Ovary (tissue), 9 donors: ENCODE results near the gene GATAD2A. TPM values are rescaled to one million over a fixed set of nuclear protein-coding genes. Genes with fewer than 3 reads are reported as not detected.

ENCODE experiments used
- DNase-seq, 5 donors: peaks; one replicate each; pipeline ENCODE4 v3.0.0-alpha.2; 2019 to 2020
- H3K27ac ChIP-seq, 2 donors: fragments of 200-600 bp; one replicate each; pipeline versions ENCODE4 v1.5.1 to v1.8.0; 2019 to 2022
- H3K27me3 ChIP-seq: fragments of 200-600 bp; one replicate; pipeline ENCODE4 v1.8.0; 2022
- H3K36me3 ChIP-seq: fragments of 200-600 bp; sonication (generic); one replicate; pipeline ENCODE4 v1.5.1; 2019
- H3K4me1 ChIP-seq: one replicate; pipeline ENCODE4 v1.8.1; 2013; ENCODE audit warnings: mild to moderate bottlenecking, moderate library complexity; ENCODE audit not compliant: insufficient read depth
- H3K4me3 ChIP-seq: fragments of 200-600 bp; sonication (generic); one replicate; pipeline ENCODE4 v1.5.1; 2017
- H3K9me3 ChIP-seq, 2 donors: fragments of 200-600 bp in 1 of 2; sonication (generic) in 1 of 2; one replicate each; pipeline versions ENCODE4 v1.5.1 to v1.8.1; 2013 to 2019; ENCODE audit warnings: mild to moderate bottlenecking in 1 of 2, moderate library complexity in 1 of 2
- EP300 ChIP-seq: sonication (generic); formaldehyde crosslinking; IDR thresholded peaks from one replicate; pipeline ENCODE4 v1.6.1; 2017; ENCODE audit warnings: antibody characterized with exemption
- POLR2A ChIP-seq: fragments of 450-650 bp; IDR thresholded peaks from one replicate; pipeline ENCODE4 v1.6.1; 2017; ENCODE audit warnings: antibody characterized with exemption, mild to moderate bottlenecking, moderate library complexity
- WGBS, 3 donors: extraction: QIAGEN DNeasy Blood & Tissue Kit in 1 of 3; methylation state at CpG; one replicate each; pipeline versions ENCODE4 v1.1.5 to v1.1.7; 2013 to 2017; 5-methylcytosine and 5-hydroxymethylcytosine counted together
- intact Hi-C, 4 donors: fragments of 100-400 bp; cut with DNase I; formaldehyde crosslinking; loops; one replicate each; pipeline versions ENCODE4 v1.11.0 to v1.15.1; 2022 to 2023
- polyA plus RNA-seq, 2 donors: library from polyadenylated mRNA; stranded (reverse); fragments of 200-250 nt in 1 of 2; fragments of 350-450 nt in 1 of 2; fragmentation: Illumina TruSeq in 1 of 2; extraction: RNeasy Lipid Tissue Mini Kit (QIAGEN cat#74804) in 1 of 2; gene quantifications; one replicate each; pipeline ENCODE4 v1.2.3, GENCODE V29; 2013 to 2014
- total RNA-seq, 7 donors: library from RNA; depleted of rRNA in 2 of 7; stranded (reverse); fragments of >200 nt in 2 of 7; fragmentation: NEBNext Ultra II Directional in 3 of 7; extraction: Animal tissue kit (Norgen Biotek cat#: 25700) in 3 of 7; gene quantifications; one replicate each; pipeline versions ENCODE4 v1.1.0 to v1.2.4, GENCODE V29; 2016 to 2023
- TF ChIP-seq, protein P1 (sequence below), 3 donors: fragments of 450-650 bp in 2 of 3; fragments of 200-600 bp in 1 of 3; IDR thresholded peaks; one replicate each; pipeline versions ENCODE4 v1.5.1 to v1.8.0; 2016 to 2022; ENCODE audit warnings: antibody characterized with exemption in 3 of 3, mild to moderate bottlenecking in 1 of 3
- donor health status: DM: no; HTN: no; CAD: no; lungs with moderate emphysema.
- donor health status: DM: no; HTN: no; CAD: no.
- donor health status: Bipolar disorder and iron deficiency.
- donor health status: DM: yes; HTN: yes; CAD: no.
- donor health status: DM: no; HTN: no; CAD: no.
- donor health status: DM: yes; HTN: yes; CAD: no.

Gene GATAD2A
- total and polyA plus RNA-seq, 9 donors: 10.7 to 83.0 (median 52.2) TPM

- peak overlapping the region in 1 of 2 donors; percentile 35 for H3K27ac ChIP-seq
- H3K4me3 ChIP-seq: no peak overlapping the region
- no peaks in the 10 kb centered on the region for H3K36me3 ChIP-seq
- H3K27me3 ChIP-seq: no peaks in the 10 kb centered on the region
- WGBS, 3 donors: 10 to 13% (median 12%) methylated on average over 8 of the region's 8 CpGs
- intact Hi-C loops: no loop called here
- no peak for TF ChIP-seq POLR2A
- peak; percentile 64 to 77 (median 70) for DNase-seq
- no peaks in the 10 kb centered on the region for H3K9me3 ChIP-seq
- H3K4me1 ChIP-seq: peaks cover 19% of the 10 kb centered on the region
Measured at GRCh38 chr19:19434483-19435045, 29.1 kb downstream of the GATAD2A start.

DNA sequence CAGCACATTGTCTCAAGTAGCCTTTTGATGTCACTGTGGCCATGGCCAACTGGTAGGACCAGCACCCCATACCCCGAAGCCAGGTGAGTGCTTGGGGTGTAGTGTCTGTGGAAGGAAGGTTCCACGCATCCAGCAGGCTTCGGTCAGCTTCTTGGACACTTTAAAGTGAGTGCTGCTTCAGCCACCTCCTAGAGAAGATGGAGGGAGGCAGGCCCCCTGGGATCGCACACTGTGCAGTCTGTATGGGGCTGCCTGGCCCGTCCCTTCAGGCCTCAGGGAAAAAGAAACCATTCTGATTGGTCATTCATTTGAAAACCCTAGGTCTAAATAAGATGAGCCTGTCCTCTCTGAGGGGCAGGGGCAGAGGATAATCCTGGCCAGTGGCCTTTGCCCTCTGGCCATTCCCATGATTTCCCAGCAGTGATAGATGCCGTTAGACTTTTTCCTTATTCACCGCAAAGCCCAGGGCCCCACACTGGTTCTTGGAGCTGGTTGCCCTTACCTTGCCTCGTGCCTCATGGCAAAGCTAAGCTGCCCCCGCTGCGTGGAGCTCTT, 30.7 kb downstream of the GATAD2A start:
- TF ChIP-seq POLR2A (no peak), EP300 (no peak)
- TF ChIP-seq, protein P1, sequence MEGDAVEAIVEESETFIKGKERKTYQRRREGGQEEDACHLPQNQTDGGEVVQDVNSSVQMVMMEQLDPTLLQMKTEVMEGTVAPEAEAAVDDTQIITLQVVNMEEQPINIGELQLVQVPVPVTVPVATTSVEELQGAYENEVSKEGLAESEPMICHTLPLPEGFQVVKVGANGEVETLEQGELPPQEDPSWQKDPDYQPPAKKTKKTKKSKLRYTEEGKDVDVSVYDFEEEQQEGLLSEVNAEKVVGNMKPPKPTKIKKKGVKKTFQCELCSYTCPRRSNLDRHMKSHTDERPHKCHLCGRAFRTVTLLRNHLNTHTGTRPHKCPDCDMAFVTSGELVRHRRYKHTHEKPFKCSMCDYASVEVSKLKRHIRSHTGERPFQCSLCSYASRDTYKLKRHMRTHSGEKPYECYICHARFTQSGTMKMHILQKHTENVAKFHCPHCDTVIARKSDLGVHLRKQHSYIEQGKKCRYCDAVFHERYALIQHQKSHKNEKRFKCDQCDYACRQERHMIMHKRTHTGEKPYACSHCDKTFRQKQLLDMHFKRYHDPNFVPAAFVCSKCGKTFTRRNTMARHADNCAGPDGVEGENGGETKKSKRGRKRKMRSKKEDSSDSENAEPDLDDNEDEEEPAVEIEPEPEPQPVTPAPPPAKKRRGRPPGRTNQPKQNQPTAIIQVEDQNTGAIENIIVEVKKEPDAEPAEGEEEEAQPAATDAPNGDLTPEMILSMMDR (IDR thresholded peaks at IDR 0.05): no peak

DNA sequence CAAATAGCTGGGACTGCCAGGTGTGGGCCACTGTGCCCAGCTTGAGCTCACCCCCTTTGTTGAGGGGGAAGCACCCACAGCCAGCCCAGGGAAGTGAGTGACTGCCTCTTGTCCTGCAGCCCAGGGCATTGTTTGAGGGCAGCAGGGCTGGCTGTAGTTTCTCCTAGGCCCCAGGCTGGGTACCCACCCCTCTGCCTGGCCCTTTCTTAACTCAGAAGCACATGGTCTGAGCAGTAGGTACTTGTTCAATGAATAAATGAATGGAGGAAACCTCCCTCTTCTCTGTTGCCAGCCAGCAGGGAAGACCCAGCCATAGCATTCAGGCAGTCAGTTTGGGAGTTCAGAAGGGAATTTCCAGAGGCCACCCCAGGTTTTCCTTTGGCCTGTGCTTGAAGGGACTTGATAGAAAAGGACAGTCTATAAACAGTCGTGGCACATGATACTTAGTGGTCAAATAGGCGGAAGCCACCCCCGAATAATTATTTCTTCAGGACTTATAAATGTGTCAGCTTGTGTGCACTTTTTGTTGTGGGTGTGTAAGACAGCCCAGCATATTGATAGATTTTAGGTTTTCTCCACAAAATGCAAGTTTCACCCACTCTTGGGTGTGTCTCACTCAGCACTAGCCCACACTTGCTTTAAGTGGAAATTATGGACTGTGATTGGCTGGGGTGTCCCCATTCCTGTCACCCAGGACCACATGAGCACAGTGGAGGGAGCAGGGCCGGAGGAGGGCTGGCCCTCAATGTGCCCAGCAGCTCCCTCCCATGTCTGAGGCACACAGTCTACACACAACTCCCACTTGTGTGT, 33.1 kb downstream of the GATAD2A start:
- no peaks in the 10 kb centered on the region for H3K27me3 ChIP-seq
- no peak overlapping the region for H3K27ac ChIP-seq
- no peaks in the 10 kb centered on the region for H3K36me3 ChIP-seq
- intact Hi-C loops: no loop called here
- TF ChIP-seq EP300: no peak
- TF ChIP-seq, protein P1 (IDR thresholded peaks at IDR 0.05): no peak
- no peak for TF ChIP-seq POLR2A
- WGBS, 3 donors: 78 to 85% (median 79%) methylated on average over 4 of the region's 4 CpGs
- H3K4me1 ChIP-seq: peaks cover 13% of the 10 kb centered on the region
- no peak for DNase-seq
- H3K9me3 ChIP-seq: no peaks in the 10 kb centered on the region
- H3K4me3 ChIP-seq: no peak overlapping the region

More for the DNA sequence above, 30.7 kb downstream of the GATAD2A start:
- peaks cover 19% of the 10 kb centered on the region for H3K4me1 ChIP-seq
- no peaks in the 10 kb centered on the region for H3K36me3 ChIP-seq
- no peak overlapping the region for H3K4me3 ChIP-seq
- H3K9me3 ChIP-seq: no peaks in the 10 kb centered on the region
- intact Hi-C loops: no loop called here
- no peak overlapping the region for H3K27ac ChIP-seq
- H3K27me3 ChIP-seq: no peaks in the 10 kb centered on the region
- no peak for DNase-seq
- 90 to 92% (median 92%) methylated on average over 10 of the region's 10 CpGs for WGBS, 3 donors

DNA sequence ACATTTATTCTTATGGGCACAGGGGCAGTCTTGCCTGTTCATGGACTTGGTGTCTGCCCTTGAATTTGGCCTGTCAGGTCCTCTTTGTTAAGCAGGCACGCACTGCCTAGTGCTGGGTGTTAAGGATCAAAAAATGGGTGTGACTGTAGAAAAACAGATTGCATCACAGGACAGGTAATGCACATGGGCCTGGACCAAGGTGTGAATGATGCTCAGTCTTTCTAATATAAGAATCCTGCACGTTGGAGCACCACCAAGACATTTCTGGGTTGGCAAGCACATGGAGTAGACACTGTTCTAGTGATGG, 33.7 kb downstream of the GATAD2A start:
- TF ChIP-seq, protein P1 (IDR thresholded peaks at IDR 0.05): no peak
- no peak for TF ChIP-seq POLR2A
- TF ChIP-seq EP300: no peak
- Histone ChIP-seq H3K4me1 (peaks cover 9% of the 10 kb centered on the region), H3K27me3 (no peaks in the 10 kb centered on the region), H3K9me3 (no peaks in the 10 kb centered on the region), H3K27ac (no peak overlapping the region), H3K4me3 (no peak overlapping the region), H3K36me3 (no peaks in the 10 kb centered on the region)
- no peak for DNase-seq
- intact Hi-C loops: no loop called here
- 76 to 85% (median 77%) methylated on average over 2 of the region's 2 CpGs for WGBS, 3 donors

DNA sequence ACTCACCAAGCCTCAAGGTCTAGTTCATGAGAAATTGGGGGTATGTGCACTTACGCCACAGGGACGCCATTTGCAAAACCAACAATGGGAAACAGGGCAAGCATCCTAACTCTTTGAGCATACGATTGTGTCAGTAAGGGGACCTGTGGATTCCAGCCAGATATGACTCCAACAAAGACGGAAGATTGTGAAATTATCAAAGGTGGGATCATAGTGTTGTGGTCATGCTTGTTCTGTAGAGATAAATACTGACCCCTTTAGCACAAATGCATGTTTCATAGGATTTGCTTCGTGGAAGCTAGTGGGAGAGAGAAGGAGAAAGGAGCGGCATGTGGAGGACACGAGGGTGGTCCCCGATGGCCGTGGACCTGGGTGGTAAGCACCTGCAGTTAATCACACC, 37.8 kb downstream of the GATAD2A start:
- DNase-seq: no peak
- H3K4me3 ChIP-seq: no peak overlapping the region
- no peak for TF ChIP-seq POLR2A
- TF ChIP-seq, protein P1 (IDR thresholded peaks at IDR 0.05): no peak
- no peak for TF ChIP-seq EP300
- intact Hi-C loops: no loop called here
- no peak overlapping the region for H3K27ac ChIP-seq
- H3K27me3 ChIP-seq: no peaks in the 10 kb centered on the region
- H3K36me3 ChIP-seq: no peaks in the 10 kb centered on the region
- peaks cover 7% of the 10 kb centered on the region for H3K4me1 ChIP-seq
- 87 to 88% (median 87%) methylated on average over 9 of the region's 9 CpGs for WGBS, 3 donors
- H3K9me3 ChIP-seq: no peaks in the 10 kb centered on the region
